DND-41 (cell line): ENCODE data around the gene MORN1.

ENCODE experiments used
- CTCF ChIP-seq: IDR thresholded peaks from 2 replicates; pipeline ENCODE4 v1.5.1; 2012; ENCODE audit warnings: borderline replicate concordance, low read length, moderate library complexity, mild to moderate bottlenecking; ENCODE audit not compliant: poor library complexity, severe bottlenecking; ENCODE audit errors: extremely low read depth
- EZH2 ChIP-seq: IDR thresholded peaks from 3 replicates; pipeline ENCODE4 v1.6.1; 2012; ENCODE audit warnings: borderline replicate concordance, low read depth, mild to moderate bottlenecking, moderate library complexity, low read length, inconsistent platforms; ENCODE audit not compliant: severe bottlenecking

- no peak for TF ChIP-seq CTCF
- no peak for TF ChIP-seq EZH2
These were observed 3.1 kb downstream of the MORN1 start for GRCh38 chr1:2388004-2388913.
